ENCODE measurements around the gene METRN.

The METRN gene

GRCh38 chr16:694863-695354, 20.0 kb upstream of the METRN start:
- Mint-ChIP-seq H3K27ac (no peak overlapping the region), H3K4me1 (peaks cover 12% of the 10 kb centered on the region), H3K9me3 (peaks cover 3% of the 10 kb centered on the region), H3K36me3 (ENCODE audit: low read depth) (no peaks in the 10 kb centered on the region), H3K27me3 (ENCODE audit: low read depth, poor library complexity) (peaks cover 92% of the 10 kb centered on the region), H3K4me3 (no peak overlapping the region)
- no peak for DNase-seq
- no peak for TF ChIP-seq CTCF (IDR thresholded peaks at IDR 0.05)

- H3K36me3 Mint-ChIP-seq (ENCODE audit: low read depth) = no peaks in the 10 kb centered on the region
- TF ChIP-seq CTCF (IDR thresholded peaks at IDR 0.05) = no peak
- peak; percentile 57 for DNase-seq
- peaks cover 98% of the 10 kb centered on the region for H3K27me3 Mint-ChIP-seq (ENCODE audit: low read depth, poor library complexity)
- H3K4me3 Mint-ChIP-seq = peak overlapping the region; percentile 40
- H3K4me1 Mint-ChIP-seq = peaks cover 7% of the 10 kb centered on the region
- peaks cover 3% of the 10 kb centered on the region for H3K9me3 Mint-ChIP-seq
- no peak overlapping the region for H3K27ac Mint-ChIP-seq
These were observed 19.4 kb upstream of the METRN start for GRCh38 chr16:695355-696089.

- Mint-ChIP-seq H3K36me3 (ENCODE audit: low read depth) (no peaks in the 10 kb centered on the region), H3K4me3 (no peak overlapping the region), H3K9me3 (no peaks in the 10 kb centered on the region), H3K4me1 (no peaks in the 10 kb centered on the region), H3K27ac (no peak overlapping the region), H3K27me3 (ENCODE audit: low read depth, poor library complexity) (peaks cover 98% of the 10 kb centered on the region)
- no peak for TF ChIP-seq CTCF (IDR thresholded peaks at IDR 0.05)
- no peak for DNase-seq
These were observed 15.8 kb upstream of the METRN start for GRCh38 chr16:698911-699671.

GRCh38 chr16:700684-701584, 14.0 kb upstream of the METRN start:
- Mint-ChIP-seq H3K27me3 (ENCODE audit: low read depth, poor library complexity) (peaks cover 90% of the 10 kb centered on the region), H3K4me1 (no peaks in the 10 kb centered on the region), H3K36me3 (ENCODE audit: low read depth) (no peaks in the 10 kb centered on the region), H3K27ac (no peak overlapping the region), H3K4me3 (no peak overlapping the region), H3K9me3 (no peaks in the 10 kb centered on the region)
- peak; percentile 93 for DNase-seq
- no peak for TF ChIP-seq CTCF (IDR thresholded peaks at IDR 0.05)

- Mint-ChIP-seq H3K4me3 (no peak overlapping the region), H3K9me3 (no peaks in the 10 kb centered on the region), H3K4me1 (no peaks in the 10 kb centered on the region), H3K27me3 (ENCODE audit: low read depth, poor library complexity) (peaks cover 90% of the 10 kb centered on the region), H3K36me3 (ENCODE audit: low read depth) (no peaks in the 10 kb centered on the region), H3K27ac (no peak overlapping the region)
- TF ChIP-seq CTCF (IDR thresholded peaks at IDR 0.05) = no peak
- DNase-seq = no peak
These were observed 12.6 kb upstream of the METRN start for GRCh38 chr16:702341-702740.
